ENCODE measurements around the gene STXBP5. TPM values are rescaled to one million over a fixed set of nuclear protein-coding genes. Genes with fewer than 3 reads are reported as not detected.

STXBP5 gene
- total RNA-seq, 4 donors from 2014 or later = 20.8 to 34.4 (median 23.1) TPM

- TF ChIP-seq POLR2AphosphoS5 (IDR thresholded peaks at IDR 0.05) (no peak), EP300 (IDR thresholded peaks at IDR 0.05) (no peak), POLR2A (IDR thresholded peaks at IDR 0.05) (no peak), CTCF (IDR thresholded peaks at IDR 0.05) (no peak)
- 92 to 100% methylated on average over 1 of the region's 1 CpG for WGBS, 2 donors (ENCODE audit: low coverage in 1 of 2)
- Histone ChIP-seq H3K4me3 (no peak overlapping the region), H3K36me3 (no peaks in the 10 kb centered on the region), H3K27ac (no peak overlapping the region), H3K4me1 (no peaks in the 10 kb centered on the region), H3K9me3 (no peaks in the 10 kb centered on the region), H3K27me3 (no peaks in the 10 kb centered on the region)
- ATAC-seq = no peak
These were observed 34.7 kb upstream of the STXBP5 start for GRCh38 chr6:147169529-147169928.

GRCh38 chr6:147170269-147170668 is 33.9 kb upstream of the STXBP5 start:
- no peaks in the 10 kb centered on the region for H3K36me3 ChIP-seq
- no peak overlapping the region for H3K27ac ChIP-seq
- TF ChIP-seq POLR2AphosphoS5 (IDR thresholded peaks at IDR 0.05) (no peak), POLR2A (IDR thresholded peaks at IDR 0.05) (no peak), EP300 (IDR thresholded peaks at IDR 0.05) (no peak), CTCF (IDR thresholded peaks at IDR 0.05) (no peak)
- no peaks in the 10 kb centered on the region for H3K4me1 ChIP-seq
- H3K27me3 ChIP-seq = no peaks in the 10 kb centered on the region
- H3K4me3 ChIP-seq = no peak overlapping the region
- ATAC-seq = no peak
- 96 to 100% methylated on average over 1 of the region's 1 CpG for WGBS, 2 donors (ENCODE audit: low coverage in 1 of 2)
- no peaks in the 10 kb centered on the region for H3K9me3 ChIP-seq

- Histone ChIP-seq H3K27me3 (no peaks in the 10 kb centered on the region), H3K4me1 (no peaks in the 10 kb centered on the region), H3K36me3 (no peaks in the 10 kb centered on the region), H3K4me3 (no peak overlapping the region), H3K9me3 (no peaks in the 10 kb centered on the region), H3K27ac (no peak overlapping the region)
- no peak for ATAC-seq
- 61 to 71% methylated on average over 5 of the region's 5 CpGs for WGBS, 2 donors (ENCODE audit: low coverage in 1 of 2)
- TF ChIP-seq POLR2AphosphoS5 (IDR thresholded peaks at IDR 0.05) = no peak
- no peak for TF ChIP-seq CTCF (IDR thresholded peaks at IDR 0.05)
- no peak for TF ChIP-seq EP300 (IDR thresholded peaks at IDR 0.05)
These were observed 31.1 kb upstream of the STXBP5 start for GRCh38 chr6:147173140-147173539.

GRCh38 chr6:147173675-147174308 is 30.4 kb upstream of the STXBP5 start:
- Histone ChIP-seq H3K9me3 (no peaks in the 10 kb centered on the region), H3K27ac (no peak overlapping the region), H3K4me3 (no peak overlapping the region), H3K36me3 (no peaks in the 10 kb centered on the region), H3K27me3 (no peaks in the 10 kb centered on the region), H3K4me1 (no peaks in the 10 kb centered on the region)
- TF ChIP-seq POLR2AphosphoS5 (IDR thresholded peaks at IDR 0.05) (no peak), CTCF (IDR thresholded peaks at IDR 0.05) (no peak), EP300 (IDR thresholded peaks at IDR 0.05) (no peak), POLR2A (IDR thresholded peaks at IDR 0.05) (no peak)
- no peak for ATAC-seq
- WGBS, 2 donors (ENCODE audit: low coverage in 1 of 2) = 88 to 96% methylated on average over 3 of the region's 3 CpGs

- no peaks in the 10 kb centered on the region for H3K9me3 ChIP-seq
- no peaks in the 10 kb centered on the region for H3K4me1 ChIP-seq
- no peak for ATAC-seq
- H3K27ac ChIP-seq = no peak overlapping the region
- TF ChIP-seq EP300 (IDR thresholded peaks at IDR 0.05) (no peak), CTCF (IDR thresholded peaks at IDR 0.05) (no peak), POLR2A (IDR thresholded peaks at IDR 0.05) (no peak), POLR2AphosphoS5 (IDR thresholded peaks at IDR 0.05) (no peak)
- H3K36me3 ChIP-seq = no peaks in the 10 kb centered on the region
- no peak overlapping the region for H3K4me3 ChIP-seq
- no peaks in the 10 kb centered on the region for H3K27me3 ChIP-seq
- WGBS, 2 donors (ENCODE audit: low coverage in 1 of 2) = 9 to 25% methylated on average over 1 of the region's 1 CpG
These were observed 27.4 kb upstream of the STXBP5 start for GRCh38 chr6:147176795-147177194.
